IPS-18a (cell line): ENCODE results near the gene FNTB.

Experiments used
- H3K27ac ChIP-seq: one replicate; pipeline ENCODE4 v1.5.1; 2013; ENCODE audit warnings: low read length
- H3K27me3 ChIP-seq: one replicate; pipeline ENCODE4 v1.6.1; 2013; ENCODE audit warnings: mild to moderate bottlenecking, low read length; ENCODE audit not compliant: control insufficient read depth, insufficient read depth
- H3K36me3 ChIP-seq: one replicate; pipeline ENCODE4 v1.6.1; 2013; ENCODE audit warnings: low read depth, low read length; ENCODE audit not compliant: control insufficient read depth
- H3K4me1 ChIP-seq: one replicate; pipeline ENCODE4 v1.6.1; 2013; ENCODE audit warnings: low read depth, low read length; ENCODE audit not compliant: control insufficient read depth
- H3K4me3 ChIP-seq: one replicate; pipeline ENCODE4 v1.5.1; 2013; ENCODE audit warnings: low read length
- H3K9ac ChIP-seq: one replicate; pipeline ENCODE4 v1.6.1; 2013; ENCODE audit warnings: mild to moderate bottlenecking, low read length, moderate library complexity
- H3K9me3 ChIP-seq: one replicate; pipeline ENCODE4 v1.6.1; 2013; ENCODE audit warnings: low read depth, low read length; ENCODE audit not compliant: control insufficient read depth

Gene FNTB

GRCh38 chr14:64945431-64946178 is 41.1 kb upstream of the FNTB start:
- no peaks in the 10 kb centered on the region for H3K27me3 ChIP-seq
- H3K9me3 ChIP-seq: no peaks in the 10 kb centered on the region
- H3K4me3 ChIP-seq: no peak overlapping the region
- H3K4me1 ChIP-seq: peaks cover 5% of the 10 kb centered on the region
- no peak overlapping the region for H3K9ac ChIP-seq
- no peak overlapping the region for H3K27ac ChIP-seq
- H3K36me3 ChIP-seq: peaks cover 2% of the 10 kb centered on the region

DNA sequence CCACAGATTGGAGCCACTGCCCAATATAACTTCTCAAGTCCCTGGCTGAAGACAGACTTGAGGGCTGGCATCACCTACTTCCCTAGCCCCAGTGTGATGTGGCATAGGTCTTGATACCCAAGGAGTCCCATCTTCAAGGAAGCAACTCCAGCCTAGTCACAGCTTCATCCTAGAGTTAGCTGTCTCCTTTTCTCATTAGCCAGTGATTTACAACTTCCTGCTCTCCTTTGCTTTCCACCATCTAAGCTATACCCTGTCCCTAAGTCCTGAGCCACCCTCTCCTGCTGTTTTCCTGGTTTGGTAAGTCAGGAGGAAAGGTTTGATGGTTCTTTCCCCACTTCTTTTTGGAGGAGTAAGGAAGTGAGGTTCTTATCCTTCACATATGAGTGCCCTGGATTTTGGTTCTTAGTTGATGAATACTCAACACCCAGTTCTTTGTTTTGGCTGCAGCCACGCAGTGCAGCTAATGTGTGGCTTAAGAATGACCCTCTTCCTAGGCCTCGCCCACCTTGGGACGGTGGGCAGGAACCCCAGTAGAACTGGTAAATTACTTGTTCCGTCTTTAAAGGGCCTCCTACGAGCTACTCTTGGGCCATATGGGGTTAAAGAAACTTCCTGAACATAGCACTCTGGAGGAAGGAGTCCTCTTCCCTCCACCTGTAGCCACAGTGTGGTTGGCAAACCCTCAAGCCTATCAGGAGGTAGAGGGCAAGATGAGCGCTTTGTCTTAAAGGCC is 40.2 kb upstream of the FNTB start:
- Histone ChIP-seq H3K4me3 (no peak overlapping the region), H3K36me3 (peaks cover 7% of the 10 kb centered on the region), H3K9me3 (no peaks in the 10 kb centered on the region), H3K4me1 (peaks cover 5% of the 10 kb centered on the region), H3K27me3 (no peaks in the 10 kb centered on the region), H3K27ac (no peak overlapping the region), H3K9ac (no peak overlapping the region)

DNA sequence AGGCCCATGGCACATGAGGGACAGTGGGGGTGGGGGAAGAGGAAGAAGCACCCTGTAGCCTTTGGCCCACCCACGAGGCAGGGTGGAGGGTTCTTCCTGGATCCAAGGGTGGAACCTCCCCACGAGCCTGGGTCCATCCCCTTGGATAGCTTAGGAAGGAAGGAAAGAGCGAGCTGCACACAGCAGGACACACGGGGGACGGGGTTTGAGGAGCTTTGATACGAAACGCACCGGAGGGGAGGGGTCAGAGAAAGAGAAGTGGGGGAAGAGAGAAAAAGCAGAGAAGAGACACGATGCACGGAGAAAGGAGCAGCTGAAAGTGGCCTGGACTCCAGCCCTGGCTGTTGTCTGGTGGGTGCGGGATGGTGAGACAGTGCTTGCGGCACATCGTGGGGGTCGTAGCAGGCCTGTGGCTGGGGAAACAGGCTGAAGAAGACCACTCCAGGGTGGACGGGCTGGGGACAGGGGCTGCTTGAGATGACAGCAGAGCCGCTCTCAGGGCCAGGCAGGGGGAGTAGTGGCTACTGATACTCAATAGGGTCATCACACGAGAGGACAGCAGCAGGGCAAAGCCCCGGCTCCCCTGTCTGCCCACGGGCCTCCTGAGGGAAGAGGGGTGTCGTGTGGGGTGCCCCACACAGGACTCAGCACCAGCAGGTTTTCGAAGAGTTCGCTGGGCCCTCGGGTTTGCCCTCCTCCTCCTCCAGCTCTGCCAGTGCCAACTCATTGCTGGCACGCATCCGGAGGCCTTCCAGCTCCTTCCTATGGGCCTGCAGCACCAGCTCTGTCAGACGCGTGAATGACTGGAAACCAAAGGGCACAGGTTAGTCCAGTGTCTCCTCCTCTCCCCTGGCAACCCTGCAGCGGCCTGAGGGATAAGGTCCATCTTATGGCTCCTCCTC is 38.7 kb upstream of the FNTB start:
- no peaks in the 10 kb centered on the region for H3K9me3 ChIP-seq
- peaks cover 8% of the 10 kb centered on the region for H3K36me3 ChIP-seq
- H3K27ac ChIP-seq: no peak overlapping the region
- H3K9ac ChIP-seq: no peak overlapping the region
- no peak overlapping the region for H3K4me3 ChIP-seq
- H3K4me1 ChIP-seq: peaks cover 5% of the 10 kb centered on the region
- no peaks in the 10 kb centered on the region for H3K27me3 ChIP-seq

DNA sequence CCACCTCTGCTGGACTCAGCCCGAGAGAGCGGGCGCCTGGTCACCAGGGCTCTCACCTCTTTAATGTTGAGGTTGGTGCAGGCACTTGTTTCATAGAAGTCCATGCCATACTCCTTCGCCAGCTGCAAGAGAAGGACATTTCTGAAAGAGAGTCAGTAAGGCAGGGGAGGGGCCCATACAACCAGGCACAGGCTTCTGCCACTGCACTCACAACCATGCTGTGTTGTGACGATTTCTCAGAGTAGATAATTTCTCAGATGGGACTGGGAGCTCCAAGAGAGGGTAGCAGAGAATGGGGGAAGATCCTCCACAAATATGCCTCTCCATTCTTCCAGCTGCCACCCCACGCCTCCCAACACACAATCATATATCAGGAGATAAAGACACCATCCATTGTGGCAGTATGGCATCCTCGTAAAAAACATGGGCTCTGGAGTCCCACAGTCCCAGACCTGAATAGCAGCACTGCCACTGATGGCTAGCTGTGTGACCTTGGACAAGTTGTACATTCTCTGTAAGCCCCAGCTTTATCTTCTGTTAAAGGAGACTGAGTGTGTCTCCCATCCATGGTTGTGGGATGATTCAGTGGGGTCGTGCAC is 38.0 kb upstream of the FNTB start:
- H3K4me3 ChIP-seq: no peak overlapping the region
- H3K36me3 ChIP-seq: peaks cover 8% of the 10 kb centered on the region
- no peak overlapping the region for H3K27ac ChIP-seq
- no peaks in the 10 kb centered on the region for H3K9me3 ChIP-seq
- H3K4me1 ChIP-seq: peaks cover 5% of the 10 kb centered on the region
- H3K9ac ChIP-seq: no peak overlapping the region
- H3K27me3 ChIP-seq: no peaks in the 10 kb centered on the region

DNA sequence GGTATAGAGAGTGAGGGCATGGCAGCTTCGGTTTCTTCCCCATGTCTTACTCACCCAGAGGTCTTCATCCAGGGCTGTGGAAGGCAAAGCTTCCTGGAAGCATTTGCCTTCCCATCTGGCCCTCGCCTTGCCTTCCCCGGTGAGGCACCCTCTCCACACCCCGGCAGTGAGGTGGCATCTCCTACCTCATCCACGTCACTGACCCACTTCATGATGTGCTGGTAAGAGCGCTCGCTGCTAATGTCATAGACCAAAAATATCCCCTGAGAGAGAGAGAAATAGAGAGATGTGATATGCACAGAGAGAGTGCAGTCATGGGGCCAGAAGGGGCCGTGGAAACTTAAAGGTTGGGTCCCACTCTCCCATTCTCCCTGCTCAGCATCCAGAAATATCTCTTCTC is 35.8 kb upstream of the FNTB start:
- peaks cover 8% of the 10 kb centered on the region for H3K4me1 ChIP-seq
- no peaks in the 10 kb centered on the region for H3K27me3 ChIP-seq
- H3K36me3 ChIP-seq: peaks cover 8% of the 10 kb centered on the region
- H3K9me3 ChIP-seq: no peaks in the 10 kb centered on the region
- no peak overlapping the region for H3K9ac ChIP-seq
- H3K27ac ChIP-seq: no peak overlapping the region
- H3K4me3 ChIP-seq: no peak overlapping the region

DNA sequence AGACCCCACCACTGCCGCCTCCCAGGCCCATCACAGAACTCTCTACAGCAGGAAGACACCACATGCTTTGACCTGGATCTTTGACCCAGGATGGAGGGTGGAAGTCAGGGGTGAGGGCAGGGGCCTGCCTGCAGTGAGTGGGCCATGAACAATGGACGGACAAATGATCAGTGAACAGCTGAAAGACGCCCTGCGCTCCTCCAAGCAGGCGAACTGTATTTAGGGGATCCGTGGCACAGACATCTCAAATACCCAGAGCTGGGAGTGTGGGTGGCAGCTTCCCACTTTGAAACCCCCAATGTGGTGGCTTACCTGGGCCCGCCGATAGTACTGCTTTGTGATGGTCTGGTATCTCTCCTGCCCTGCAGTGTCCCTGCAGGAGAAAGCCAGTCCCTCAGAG is 35.4 kb upstream of the FNTB start:
- Histone ChIP-seq H3K9ac (no peak overlapping the region), H3K4me3 (no peak overlapping the region), H3K4me1 (peaks cover 12% of the 10 kb centered on the region), H3K36me3 (peaks cover 8% of the 10 kb centered on the region), H3K27ac (no peak overlapping the region), H3K9me3 (no peaks in the 10 kb centered on the region), H3K27me3 (no peaks in the 10 kb centered on the region)

DNA sequence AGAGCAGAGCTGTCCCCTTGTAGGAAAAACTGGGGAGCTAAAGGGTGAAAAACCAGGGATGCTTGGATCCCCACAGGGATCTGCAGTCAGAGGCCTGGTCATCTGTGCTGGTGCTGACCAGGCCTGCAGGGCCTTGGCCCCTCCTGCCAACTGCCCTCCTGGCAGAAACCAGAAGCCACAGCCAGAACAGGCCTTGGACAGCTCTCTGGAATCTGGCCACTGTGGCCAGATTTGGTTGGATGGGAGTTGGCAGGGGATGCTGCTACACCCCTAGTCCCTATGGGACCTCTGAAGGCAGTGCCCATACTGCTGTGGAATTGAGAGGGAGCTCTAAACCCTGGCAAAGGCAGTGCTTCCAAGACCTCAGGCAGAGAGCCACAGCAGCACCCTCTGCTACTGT is 35.0 kb upstream of the FNTB start:
- no peak overlapping the region for H3K4me3 ChIP-seq
- H3K9me3 ChIP-seq: no peaks in the 10 kb centered on the region
- H3K9ac ChIP-seq: no peak overlapping the region
- no peaks in the 10 kb centered on the region for H3K27me3 ChIP-seq
- H3K4me1 ChIP-seq: peaks cover 17% of the 10 kb centered on the region
- no peak overlapping the region for H3K27ac ChIP-seq
- H3K36me3 ChIP-seq: peaks cover 8% of the 10 kb centered on the region

DNA sequence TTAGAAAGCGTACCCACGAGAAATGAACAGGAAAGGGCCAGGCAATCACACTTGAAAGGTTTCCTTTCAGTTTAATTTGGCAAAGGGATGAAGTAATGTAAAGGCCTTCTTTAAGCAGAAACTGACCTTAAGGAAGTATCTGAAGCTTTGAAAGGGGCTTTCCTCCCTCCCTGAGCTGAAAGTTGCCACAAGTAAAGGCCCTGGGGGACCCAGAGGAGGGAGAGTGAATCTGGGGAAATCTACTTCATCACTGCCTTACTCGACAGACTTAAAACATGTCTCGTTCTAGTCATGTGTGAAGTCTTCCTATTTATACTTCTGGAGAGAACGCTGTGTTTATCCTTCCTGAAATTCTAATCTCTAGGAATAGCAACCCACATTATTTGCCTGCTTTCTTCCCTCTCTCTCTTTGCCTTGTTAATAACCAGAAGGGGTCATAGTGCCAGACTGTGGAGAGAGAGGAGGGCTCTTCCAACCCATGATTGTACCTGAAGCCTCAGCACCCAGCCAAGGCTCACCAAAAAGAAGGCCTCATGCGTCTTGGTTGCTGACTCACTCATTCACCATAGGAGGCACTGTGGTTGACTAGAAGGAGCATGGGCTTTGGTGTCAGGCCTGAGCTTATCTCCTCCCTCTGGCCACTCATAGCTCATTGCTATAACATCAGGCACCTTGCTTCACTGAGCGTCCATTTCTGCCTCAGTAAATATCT is 33.9 kb upstream of the FNTB start:
- Histone ChIP-seq H3K9ac (no peak overlapping the region), H3K4me3 (no peak overlapping the region), H3K4me1 (peaks cover 24% of the 10 kb centered on the region), H3K27ac (no peak overlapping the region), H3K27me3 (no peaks in the 10 kb centered on the region), H3K36me3 (peaks cover 7% of the 10 kb centered on the region), H3K9me3 (no peaks in the 10 kb centered on the region)

DNA sequence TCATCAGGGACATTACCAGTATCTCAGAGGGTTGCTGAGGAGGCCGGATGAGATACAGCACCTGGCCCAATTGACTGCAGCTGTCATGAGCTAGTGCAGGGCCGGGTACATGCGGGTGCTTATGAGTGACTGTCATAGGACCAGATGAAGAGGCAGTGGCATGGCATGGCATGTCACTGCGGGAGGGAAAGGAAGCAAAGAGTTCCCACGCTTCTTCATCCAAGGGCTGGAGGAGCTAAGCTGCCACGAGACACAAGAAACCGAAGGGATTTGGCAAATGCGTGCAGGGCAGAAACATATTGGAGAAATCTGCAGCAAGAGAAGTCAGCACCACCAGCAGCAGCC is 33.4 kb upstream of the FNTB start:
- peaks cover 24% of the 10 kb centered on the region for H3K4me1 ChIP-seq
- no peak overlapping the region for H3K27ac ChIP-seq
- no peaks in the 10 kb centered on the region for H3K27me3 ChIP-seq
- no peaks in the 10 kb centered on the region for H3K9me3 ChIP-seq
- peaks cover 6% of the 10 kb centered on the region for H3K36me3 ChIP-seq
- H3K4me3 ChIP-seq: no peak overlapping the region
- H3K9ac ChIP-seq: no peak overlapping the region

DNA sequence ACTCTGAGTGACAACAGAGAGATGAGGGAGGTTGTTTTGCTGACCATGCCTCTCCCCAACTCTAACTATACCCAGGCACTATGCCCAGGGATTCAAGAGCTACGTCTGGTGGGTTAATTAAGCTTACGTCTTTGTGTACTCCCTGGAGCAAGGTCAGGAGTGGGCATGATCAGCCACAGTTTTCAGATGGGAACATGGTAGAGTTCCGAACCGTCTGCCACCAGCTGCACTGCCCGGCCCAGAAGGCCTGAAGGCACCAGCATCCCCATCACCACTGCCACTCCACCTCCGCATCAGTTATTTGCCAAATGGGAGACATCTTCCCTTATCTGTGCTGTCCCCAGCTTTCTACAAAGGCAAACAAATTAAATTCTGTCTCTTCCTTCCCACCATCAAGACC is 33.0 kb upstream of the FNTB start:
- Histone ChIP-seq H3K4me3 (no peak overlapping the region), H3K27ac (no peak overlapping the region), H3K4me1 (peaks cover 24% of the 10 kb centered on the region), H3K9me3 (no peaks in the 10 kb centered on the region), H3K9ac (no peak overlapping the region), H3K27me3 (no peaks in the 10 kb centered on the region), H3K36me3 (peaks cover 6% of the 10 kb centered on the region)
